K562 (cell line): ENCODE data around the gene PRDX2. TPM values are rescaled to one million over a fixed set of nuclear protein-coding genes. Genes with fewer than 3 reads are reported as not detected.
A peak's percentile ranks its signal among the peaks of the same experiment; 100 is the strongest.

ENCODE experiments used
- EP300 ChIP-seq: IDR thresholded peaks from 2 replicates; pipeline ENCODE4 v1.6.1; 2012; ENCODE audit warnings: low read length, improper control_type of control experiment
- MECOM ChIP-seq: fragments of 250-450 bp; sonication (Bioruptor Pico); IDR thresholded peaks from 2 replicates; pipeline ENCODE4 v1.8.0; 2022; ENCODE audit warnings: inconsistent platforms
- MLX ChIP-seq, 2 experiments: fragments of 450-650 bp in 1 of 2; sonication (generic) in 1 of 2; formaldehyde crosslinking; conservative IDR thresholded peaks; 2 replicates each; pipeline versions ENCODE4 v1.4.0 to v1.8.1; 2020 to 2022; ENCODE audit warnings: mild to moderate bottlenecking in 1 of 2, missing genetic modification reagents in 1 of 2
- MTA1 ChIP-seq: fragments of 450-650 bp; IDR thresholded peaks from 2 replicates; pipeline ENCODE4 v1.6.1; 2017; ENCODE audit warnings: borderline replicate concordance
- PTBP1 ChIP-seq: fragments of 200-400 bp; formaldehyde crosslinking; IDR thresholded peaks from 2 replicates; pipeline ENCODE4 v1.6.1; 2017; ENCODE audit warnings: low read depth, low read length
- RB1 ChIP-seq: fragments of 450-650 bp; IDR thresholded peaks from 2 replicates; pipeline ENCODE4 v1.6.1; 2017; ENCODE audit warnings: low read depth, mild to moderate bottlenecking
- RNF2 ChIP-seq: sonication (generic); IDR thresholded peaks from 2 replicates; pipeline ENCODE4 v1.6.1; 2016
- SRF ChIP-seq, 2 experiments: fragments of 250-450, 450-650 bp in 1 of 2; sonication (Bioruptor Pico) in 1 of 2; sonication (generic) in 1 of 2; formaldehyde crosslinking; IDR thresholded peaks; 2 replicates each; pipeline versions ENCODE4 v1.5.0 to v1.5.1; 2020 to 2022; ENCODE audit warnings: mild to moderate bottlenecking in 1 of 2, missing genetic modification reagents in 1 of 2
- ZNF263 ChIP-seq: sonication (generic); formaldehyde crosslinking; IDR thresholded peaks from 2 replicates; pipeline ENCODE4 v1.8.0; 2022; ENCODE audit warnings: mild to moderate bottlenecking, missing genetic modification reagents, borderline replicate concordance
- ZNF41 ChIP-seq: fragments of 250-450 bp; sonication (Bioruptor Pico); conservative IDR thresholded peaks from 2 replicates; pipeline ENCODE4 v1.4.0; 2020; ENCODE audit warnings: mild to moderate bottlenecking
- ZNF696 ChIP-seq: fragments of 250-450 bp; sonication (Bioruptor Pico); conservative IDR thresholded peaks from 2 replicates; pipeline ENCODE4 v1.4.0; 2020; ENCODE audit warnings: mild to moderate bottlenecking, moderate library complexity
- ZNF766 ChIP-seq: fragments of 200-800 bp; sonication (Bioruptor generic); conservative IDR thresholded peaks from 2 replicates; pipeline ENCODE4 v1.6.1; 2016; ENCODE audit warnings: missing genetic modification characterization, missing compliant biosample characterization
- polyA plus RNA-seq, 8 experiments: library from polyadenylated mRNA; depleted of rRNA in 4 of 8; stranded (reverse) in 5 of 8; unstranded in 3 of 8; fragments of >200 nt; fragmentation: Nextera tagmentation in 2 of 8; fragmentation: Illumina TruSeq in 1 of 8; extraction: Ambion mirVana in 2 of 8; extraction: Trizol in 1 of 8; gene quantifications; 2 replicates each; pipeline versions ENCODE4 v1.2.1 to v1.2.3, GENCODE V29; 2011 to 2014; ENCODE audit warnings: inconsistent platforms in 1 of 8, missing spikeins in 1 of 8
- total RNA-seq, 7 experiments: library from RNA; depleted of rRNA in 6 of 7; stranded (reverse); fragments of >200 nt in 6 of 7; fragmentation: Illumina TruSeq in 2 of 7; extraction: Trizol in 2 of 7; gene quantifications; 2 replicates each; pipeline versions ENCODE4 v1.2.1 to v1.2.3, GENCODE V29; 2011 to 2021; ENCODE audit warnings: low replicate concordance in 1 of 7
- TF ChIP-seq, protein P1 (sequence below), 2 experiments: fragments of 450-650 bp in 1 of 2; sonication (generic) in 1 of 2; formaldehyde crosslinking in 1 of 2; IDR thresholded peaks in 1 of 2; conservative IDR thresholded peaks in 1 of 2; 2 replicates each; pipeline versions ENCODE4 v1.6.1 to v1.8.1; 2016 to 2023; ENCODE audit warnings: mild to moderate bottlenecking in 2 of 2, moderate library complexity in 2 of 2, inconsistent platforms in 1 of 2, missing genetic modification reagents in 1 of 2
- TF ChIP-seq, protein P2 (sequence below): fragments of 450-650 bp; formaldehyde crosslinking; IDR thresholded peaks from 2 replicates; pipeline ENCODE4 v1.4.0; 2020; ENCODE audit warnings: mild to moderate bottlenecking, moderate library complexity
- TF ChIP-seq, protein P3 (sequence below): fragments of 450-650 bp; IDR thresholded peaks from 2 replicates; pipeline ENCODE4 v1.6.1; 2016; ENCODE audit warnings: low read depth

PRDX2 gene
- total and polyA plus RNA-seq, 9 of the 15 experiments (the other 6 are each of a cell fraction or from before 2014, with no cell fraction given): 206 to 1,183 (median 415) TPM

- TF ChIP-seq MLX (CRISPR knock-in tag; conservative IDR thresholded peaks at IDR 0.05): no peak
- TF ChIP-seq RB1: peak; percentile 97
- TF ChIP-seq PTBP1: no peak
- no peak for TF ChIP-seq ZNF766 (CRISPR knock-in tag)
- TF ChIP-seq, protein P1, sequence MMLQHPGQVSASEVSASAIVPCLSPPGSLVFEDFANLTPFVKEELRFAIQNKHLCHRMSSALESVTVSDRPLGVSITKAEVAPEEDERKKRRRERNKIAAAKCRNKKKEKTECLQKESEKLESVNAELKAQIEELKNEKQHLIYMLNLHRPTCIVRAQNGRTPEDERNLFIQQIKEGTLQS (IDR thresholded peaks at IDR 0.05): peak; percentile 49
- TF ChIP-seq, protein P1 (CRISPR knock-in tag; conservative IDR thresholded peaks at IDR 0.05): no peak
- TF ChIP-seq, protein P2, sequence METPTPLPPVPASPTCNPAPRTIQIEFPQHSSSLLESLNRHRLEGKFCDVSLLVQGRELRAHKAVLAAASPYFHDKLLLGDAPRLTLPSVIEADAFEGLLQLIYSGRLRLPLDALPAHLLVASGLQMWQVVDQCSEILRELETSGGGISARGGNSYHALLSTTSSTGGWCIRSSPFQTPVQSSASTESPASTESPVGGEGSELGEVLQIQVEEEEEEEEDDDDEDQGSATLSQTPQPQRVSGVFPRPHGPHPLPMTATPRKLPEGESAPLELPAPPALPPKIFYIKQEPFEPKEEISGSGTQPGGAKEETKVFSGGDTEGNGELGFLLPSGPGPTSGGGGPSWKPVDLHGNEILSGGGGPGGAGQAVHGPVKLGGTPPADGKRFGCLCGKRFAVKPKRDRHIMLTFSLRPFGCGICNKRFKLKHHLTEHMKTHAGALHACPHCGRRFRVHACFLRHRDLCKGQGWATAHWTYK (CRISPR knock-in tag): no peak
- peak; percentile 84; the same call in 1 of the 2 replicates for TF ChIP-seq ZNF263 (CRISPR knock-in tag)
- no peak for TF ChIP-seq ZNF696 (CRISPR knock-in tag)
- peak; percentile 32; the same call in 1 of the 2 replicates for TF ChIP-seq EP300
- TF ChIP-seq MTA1: no peak
- no peak for TF ChIP-seq ZNF41 (CRISPR knock-in tag)
- no peak for TF ChIP-seq SRF (CRISPR knock-in tag; IDR thresholded peaks at IDR 0.05)
- TF ChIP-seq, protein P3, sequence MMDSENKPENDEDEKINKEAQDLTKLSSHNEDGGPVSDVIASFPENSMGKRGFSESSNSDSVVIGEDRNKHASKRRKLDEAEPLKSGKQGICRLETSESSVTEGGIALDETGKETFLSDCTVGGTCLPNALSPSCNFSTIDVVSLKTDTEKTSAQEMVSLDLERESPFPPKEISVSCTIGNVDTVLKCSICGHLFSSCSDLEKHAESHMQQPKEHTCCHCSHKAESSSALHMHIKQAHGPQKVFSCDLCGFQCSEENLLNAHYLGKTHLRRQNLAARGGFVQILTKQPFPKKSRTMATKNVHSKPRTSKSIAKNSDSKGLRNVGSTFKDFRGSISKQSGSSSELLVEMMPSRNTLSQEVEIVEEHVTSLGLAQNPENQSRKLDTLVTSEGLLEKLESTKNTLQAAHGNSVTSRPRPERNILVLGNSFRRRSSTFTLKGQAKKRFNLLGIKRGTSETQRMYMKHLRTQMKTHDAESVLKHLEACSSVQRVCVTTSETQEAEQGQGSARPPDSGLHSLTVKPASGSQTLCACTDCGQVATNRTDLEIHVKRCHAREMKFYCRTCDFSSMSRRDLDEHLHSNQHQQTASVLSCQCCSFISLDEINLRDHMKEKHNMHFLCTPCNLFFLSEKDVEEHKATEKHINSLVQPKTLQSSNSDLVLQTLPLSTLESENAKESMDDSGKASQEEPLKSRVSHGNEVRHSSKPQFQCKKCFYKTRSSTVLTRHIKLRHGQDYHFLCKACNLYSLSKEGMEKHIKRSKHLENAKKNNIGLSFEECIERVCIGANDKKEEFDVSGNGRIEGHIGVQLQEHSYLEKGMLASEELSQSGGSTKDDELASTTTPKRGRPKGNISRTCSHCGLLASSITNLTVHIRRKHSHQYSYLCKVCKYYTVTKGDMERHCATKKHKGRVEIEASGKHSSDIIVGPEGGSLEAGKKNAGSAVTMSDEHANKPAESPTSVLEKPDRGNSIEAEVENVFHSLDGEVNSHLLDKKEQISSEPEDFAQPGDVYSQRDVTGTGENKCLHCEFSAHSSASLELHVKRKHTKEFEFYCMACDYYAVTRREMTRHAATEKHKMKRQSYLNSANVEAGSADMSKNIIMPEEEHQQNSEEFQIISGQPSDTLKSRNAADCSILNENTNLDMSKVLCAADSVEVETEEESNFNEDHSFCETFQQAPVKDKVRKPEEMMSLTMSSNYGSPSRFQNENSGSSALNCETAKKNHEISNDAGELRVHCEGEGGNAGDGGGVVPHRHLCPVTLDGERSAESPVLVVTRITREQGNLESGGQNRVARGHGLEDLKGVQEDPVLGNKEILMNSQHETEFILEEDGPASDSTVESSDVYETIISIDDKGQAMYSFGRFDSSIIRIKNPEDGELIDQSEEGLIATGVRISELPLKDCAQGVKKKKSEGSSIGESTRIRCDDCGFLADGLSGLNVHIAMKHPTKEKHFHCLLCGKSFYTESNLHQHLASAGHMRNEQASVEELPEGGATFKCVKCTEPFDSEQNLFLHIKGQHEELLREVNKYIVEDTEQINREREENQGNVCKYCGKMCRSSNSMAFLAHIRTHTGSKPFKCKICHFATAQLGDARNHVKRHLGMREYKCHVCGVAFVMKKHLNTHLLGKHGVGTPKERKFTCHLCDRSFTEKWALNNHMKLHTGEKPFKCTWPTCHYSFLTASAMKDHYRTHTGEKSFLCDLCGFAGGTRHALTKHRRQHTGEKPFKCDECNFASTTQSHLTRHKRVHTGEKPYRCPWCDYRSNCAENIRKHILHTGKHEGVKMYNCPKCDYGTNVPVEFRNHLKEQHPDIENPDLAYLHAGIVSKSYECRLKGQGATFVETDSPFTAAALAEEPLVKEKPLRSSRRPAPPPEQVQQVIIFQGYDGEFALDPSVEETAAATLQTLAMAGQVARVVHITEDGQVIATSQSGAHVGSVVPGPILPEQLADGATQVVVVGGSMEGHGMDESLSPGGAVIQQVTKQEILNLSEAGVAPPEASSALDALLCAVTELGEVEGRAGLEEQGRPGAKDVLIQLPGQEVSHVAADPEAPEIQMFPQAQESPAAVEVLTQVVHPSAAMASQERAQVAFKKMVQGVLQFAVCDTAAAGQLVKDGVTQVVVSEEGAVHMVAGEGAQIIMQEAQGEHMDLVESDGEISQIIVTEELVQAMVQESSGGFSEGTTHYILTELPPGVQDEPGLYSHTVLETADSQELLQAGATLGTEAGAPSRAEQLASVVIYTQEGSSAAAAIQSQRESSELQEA: no peak
- no peak for TF ChIP-seq MECOM (CRISPR knock-in tag)
- TF ChIP-seq RNF2: peak; percentile 28; the same call in 1 of the 2 replicates
These were observed 45.8 kb upstream of the PRDX2 start (continued) for GRCh38 chr19:12847159-12848139.
